GM21360 (cell line): ENCODE results near the gene PDAP1.
"Not testable (repeated sequence)": the region's sequence is repeated elsewhere in the genome, so short reads cannot be mapped to it uniquely, and the experiment has no call there.

Source experiments
- ATAC-seq: cut with Tn5 transposase; IDR thresholded peaks from one replicate; pipeline ENCODE4 v1.9.1; 2021; ENCODE audit warnings: mild to moderate bottlenecking, moderate library complexity; ENCODE audit not compliant: unreplicated experiment

Gene PDAP1

DNA sequence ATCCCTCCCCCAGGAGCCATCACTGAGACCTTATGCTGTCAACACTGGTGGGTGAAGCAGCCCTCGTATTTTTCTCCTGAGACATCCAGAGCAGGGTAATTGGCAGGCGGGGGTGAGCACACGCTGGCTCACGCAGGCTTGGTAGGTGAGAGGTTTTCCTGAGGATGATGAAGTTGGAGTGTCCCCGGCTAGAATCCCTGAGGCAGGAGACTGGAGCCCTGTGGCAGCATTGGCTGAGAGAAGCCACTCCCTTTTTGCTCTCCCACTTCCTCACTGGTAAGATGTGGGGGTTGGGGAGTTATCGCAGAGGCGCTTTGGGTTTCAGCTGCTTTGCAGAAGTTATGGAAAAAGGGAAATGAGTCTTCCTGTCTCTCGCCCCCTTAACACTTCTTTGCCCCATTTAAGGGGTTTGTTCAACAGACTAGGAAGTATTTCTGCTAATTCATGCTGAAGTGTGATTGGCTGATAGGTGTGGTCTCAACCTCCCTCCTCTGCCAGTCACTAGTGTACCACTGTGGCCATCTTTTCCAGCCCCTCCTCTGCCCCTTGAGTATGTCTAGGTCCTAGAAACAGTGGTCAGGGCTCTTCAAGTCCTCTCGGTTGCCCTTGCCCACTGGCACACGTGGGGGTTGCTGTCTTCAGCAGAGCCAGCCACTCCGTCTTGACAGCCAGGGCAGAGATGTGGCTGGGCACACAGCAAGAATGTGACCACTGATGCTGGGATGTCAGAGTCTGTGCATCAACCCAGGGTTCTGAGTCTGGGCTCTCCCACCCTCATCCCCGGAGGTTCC lies 28.2 kb downstream of the PDAP1 start:
- ATAC-seq: peak; percentile 29

DNA sequence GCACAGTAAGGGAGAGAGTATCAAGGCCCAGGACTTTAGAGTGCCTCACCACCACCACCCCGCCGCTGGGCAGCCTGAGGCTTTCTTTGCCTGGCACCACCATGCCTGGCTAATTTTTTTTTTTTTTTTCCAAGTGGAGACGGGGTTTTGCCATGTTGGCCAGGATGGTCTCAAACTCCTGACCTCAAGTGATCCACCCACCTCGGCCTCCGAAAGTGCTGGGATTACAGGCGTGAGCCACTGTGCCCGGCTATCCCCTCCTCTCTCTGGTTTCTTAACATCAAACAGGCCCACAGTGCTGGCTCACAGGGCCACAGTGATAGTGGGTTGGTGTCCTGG lies 28.7 kb downstream of the PDAP1 start:
- ATAC-seq: not testable (repeated sequence)

DNA sequence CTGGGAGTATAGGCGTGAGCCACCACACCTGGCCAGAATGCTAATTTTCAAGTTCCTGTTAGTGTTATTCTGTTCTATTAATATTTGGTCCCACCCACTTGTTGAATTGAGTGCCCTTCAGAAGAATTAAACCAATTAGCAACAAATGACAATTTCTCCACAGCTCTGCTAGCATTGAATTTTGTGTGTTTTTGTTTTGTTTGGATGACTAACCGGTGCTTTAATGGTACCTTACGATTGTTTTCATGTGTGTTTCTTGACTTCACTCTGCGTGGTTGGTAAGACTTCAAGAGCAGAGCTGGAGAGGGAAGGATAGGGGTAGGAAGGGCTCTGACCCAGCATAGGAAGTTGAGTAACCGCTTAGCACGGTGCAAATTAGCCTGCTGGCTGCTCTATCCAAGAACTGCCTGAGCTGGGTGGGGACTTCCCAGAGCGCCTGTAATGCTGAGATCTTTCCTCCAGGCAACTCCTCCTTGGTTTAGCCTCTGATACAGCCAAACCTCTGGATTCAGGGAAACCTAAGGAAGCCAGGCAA lies 29.3 kb downstream of the PDAP1 start:
- no peak for ATAC-seq

DNA sequence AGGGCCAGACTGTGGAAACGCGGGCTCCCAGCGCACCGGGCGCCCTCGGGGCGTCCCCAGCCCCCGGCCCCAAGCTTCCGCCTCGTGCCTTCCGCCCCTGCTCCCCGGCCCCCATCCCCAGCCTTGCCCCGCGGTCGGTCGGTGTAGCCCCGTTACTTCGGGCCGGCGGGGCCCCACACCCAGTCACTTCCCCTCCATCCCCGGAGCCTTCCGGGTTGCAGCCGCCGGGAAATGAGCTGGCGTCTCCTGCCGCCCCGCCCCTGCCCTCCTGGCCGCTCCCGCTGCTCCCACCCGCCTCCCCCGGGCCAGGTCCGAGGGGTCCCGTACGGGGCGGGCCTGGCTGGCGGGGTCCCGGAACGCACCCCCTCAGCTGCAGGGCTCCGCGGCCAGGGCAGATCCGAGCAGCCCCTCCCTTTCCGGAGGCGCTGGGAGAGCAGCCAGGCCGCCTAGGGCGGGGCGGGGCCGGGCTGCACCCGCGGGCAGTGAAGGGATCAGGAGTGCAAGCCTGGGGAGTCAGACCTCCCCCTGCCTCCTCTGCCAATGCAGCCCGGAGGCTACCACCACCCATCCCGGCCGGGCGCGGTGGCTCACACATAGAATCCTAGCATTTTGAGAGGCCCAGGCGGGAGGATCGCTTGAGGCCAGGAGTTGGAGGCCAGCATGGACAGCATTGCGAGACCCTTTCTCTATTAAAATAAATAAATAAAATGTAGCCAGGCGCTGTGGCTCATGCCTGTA lies 33.2 kb downstream of the PDAP1 start:
- peak; percentile 36 for ATAC-seq

DNA sequence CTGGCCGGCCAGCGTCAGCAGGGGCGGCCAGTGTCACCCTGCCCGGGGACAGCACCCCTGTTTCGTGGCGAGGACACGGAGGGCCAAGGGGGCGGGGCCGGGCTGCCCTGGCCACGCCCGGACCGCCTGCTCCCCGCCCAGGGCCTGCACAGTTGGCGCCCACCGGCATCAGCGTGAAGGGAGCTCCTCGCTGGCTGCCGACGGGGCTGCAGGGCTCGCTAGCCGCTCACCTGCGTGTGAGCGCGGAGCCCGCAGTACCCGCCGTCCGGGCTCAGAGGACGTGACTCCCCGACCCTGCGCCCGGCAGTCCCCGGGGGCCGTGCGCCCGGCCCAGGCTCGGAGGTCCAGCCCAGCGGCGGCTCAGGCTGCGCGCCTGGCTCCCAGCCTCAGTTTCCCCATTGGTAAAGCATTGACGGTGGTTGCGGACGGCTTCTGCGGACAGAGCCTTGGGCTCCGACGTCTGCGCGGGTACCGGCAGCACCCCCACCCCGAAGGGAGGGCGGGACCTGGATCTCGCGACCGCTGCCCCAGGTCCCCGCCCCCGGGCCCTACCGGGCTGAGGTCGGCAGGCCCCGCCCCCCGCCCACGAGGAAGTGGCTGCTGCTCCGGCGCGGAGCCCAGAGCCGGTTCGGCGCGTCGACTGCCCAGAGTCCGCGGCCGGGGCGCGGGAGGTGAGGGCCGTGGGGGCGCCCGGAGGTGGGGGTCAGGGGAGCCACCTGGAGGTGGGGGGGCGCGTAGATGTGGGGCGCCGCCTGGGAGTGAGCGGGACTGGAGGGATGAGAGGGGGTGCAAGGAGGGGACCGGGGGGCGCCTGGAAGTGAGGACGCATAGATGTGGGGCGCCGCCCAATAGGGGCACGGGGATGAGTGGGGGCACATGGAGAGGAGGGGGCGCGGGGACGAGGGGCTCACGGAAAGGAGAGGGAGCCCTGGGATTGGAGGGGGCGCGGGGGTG lies 34.0 kb downstream of the PDAP1 start, which contains the start of gene ARPC1B:
Gene ARPC1B, plus strand, starts transcription at position 620 of the 954 bp plus-strand sequence. CDS start 10,985 bp downstream, outside the sequence.
- peak; percentile 49 for ATAC-seq

DNA sequence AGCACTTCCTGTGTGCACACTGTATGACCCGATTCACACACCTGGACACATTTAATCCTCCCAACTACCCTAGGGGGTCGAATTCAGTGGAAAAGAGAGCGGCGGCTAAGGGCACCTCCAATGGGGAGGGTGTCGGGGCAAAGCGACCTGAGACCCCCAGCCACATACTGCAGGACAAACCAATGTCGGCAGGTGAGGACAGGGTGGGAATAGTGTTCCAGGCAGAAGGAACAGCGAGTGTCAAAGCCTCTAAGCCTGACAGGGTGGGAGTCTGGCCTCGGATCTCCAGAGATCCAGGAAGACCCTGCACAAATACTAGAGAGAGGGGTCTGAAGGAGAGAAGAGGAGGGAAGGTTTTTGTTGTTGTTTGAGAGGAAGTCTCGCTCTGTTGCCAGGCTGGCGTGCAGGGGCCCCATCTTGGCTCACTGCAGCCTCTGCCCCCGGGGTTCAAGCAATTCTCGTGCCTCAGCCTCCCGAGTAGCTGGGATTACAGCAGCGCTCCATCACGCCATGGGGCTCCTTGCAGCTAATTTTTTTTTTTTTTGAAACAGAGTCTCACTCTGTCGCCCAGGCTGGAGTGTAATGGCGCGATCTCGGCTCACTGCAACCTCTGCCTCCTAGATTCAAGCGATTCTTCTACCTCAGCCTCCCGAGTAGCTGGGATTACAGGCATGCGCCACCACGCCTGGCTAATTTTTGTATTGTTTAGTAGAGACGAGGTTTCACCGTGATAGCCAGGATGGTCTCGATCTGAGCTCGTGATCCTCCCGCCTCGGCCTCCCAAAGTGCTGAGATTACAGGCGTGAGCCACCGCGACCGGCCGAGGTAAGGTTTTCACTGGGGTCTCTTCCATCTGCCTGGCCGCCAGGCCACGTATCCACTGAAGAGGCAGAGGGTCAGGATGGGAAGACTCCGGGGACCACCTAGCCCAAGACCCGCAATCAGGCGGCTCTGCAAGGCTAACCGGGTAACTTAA lies 35.0 kb downstream of the PDAP1 start:
- no peak for ATAC-seq

DNA sequence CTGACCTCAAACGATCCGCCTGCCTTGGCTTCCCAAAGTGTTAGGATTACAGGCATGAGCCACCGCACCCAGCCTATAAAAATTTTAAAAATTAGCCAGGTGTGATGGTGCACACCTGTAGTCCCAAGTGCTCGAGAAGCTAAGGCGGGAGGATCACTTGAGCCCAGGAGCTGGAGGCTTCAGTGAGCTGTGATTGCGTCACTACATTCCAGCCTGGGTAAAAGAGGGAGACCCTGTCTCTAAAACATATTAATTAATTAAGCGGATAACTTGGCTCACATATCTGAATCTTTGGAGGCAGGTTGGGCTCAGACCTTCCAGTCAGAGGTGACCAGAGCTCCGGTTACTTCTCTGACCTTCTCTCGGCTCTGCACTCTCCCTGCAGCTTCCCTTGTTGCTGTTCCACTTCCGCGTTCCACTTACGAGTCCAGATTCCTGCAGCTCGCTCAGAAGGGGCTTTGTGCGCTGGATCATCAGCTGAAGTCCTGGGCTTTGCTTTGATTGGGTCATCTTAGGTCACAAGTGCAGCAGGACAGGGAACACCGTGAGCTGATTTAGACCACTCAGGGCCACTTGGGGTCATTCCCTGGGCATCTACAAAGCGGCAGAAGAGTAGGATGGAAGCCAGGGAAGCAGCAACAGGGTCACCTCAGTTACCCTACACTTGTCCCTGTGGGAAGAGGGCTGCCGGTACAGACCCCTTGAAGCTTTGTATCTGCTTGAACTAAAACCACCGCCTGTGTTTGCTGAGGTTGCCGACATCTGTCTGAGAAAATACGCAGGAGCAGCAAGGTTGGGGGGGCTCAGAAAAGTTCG lies 35.9 kb downstream of the PDAP1 start:
- no peak for ATAC-seq

DNA sequence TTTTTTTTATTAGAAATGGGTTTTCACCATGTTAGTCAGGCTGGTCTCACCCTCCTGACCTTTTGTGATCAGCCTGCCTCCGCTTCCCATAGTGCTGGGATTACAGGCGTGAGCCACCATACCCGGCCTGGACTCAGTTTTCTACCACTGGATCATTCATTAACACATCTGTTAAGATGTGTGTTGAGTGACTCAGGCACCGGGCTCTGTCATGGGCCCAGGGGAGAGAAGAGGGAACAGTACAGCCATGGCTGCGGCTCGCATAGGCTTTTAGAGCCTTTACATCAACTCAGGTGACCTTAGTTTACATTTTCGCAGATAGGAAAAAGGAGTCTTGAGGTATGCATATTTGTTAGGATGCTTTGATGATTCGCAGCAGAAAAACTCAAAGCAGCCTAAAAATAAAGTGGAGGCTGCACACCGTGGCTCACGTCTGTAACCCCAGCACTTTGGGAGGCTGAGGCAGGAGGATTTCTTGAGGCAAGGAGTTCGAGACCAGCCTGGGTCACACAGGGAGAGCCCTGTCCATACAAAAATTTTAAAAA lies 36.9 kb downstream of the PDAP1 start:
- ATAC-seq: no peak

DNA sequence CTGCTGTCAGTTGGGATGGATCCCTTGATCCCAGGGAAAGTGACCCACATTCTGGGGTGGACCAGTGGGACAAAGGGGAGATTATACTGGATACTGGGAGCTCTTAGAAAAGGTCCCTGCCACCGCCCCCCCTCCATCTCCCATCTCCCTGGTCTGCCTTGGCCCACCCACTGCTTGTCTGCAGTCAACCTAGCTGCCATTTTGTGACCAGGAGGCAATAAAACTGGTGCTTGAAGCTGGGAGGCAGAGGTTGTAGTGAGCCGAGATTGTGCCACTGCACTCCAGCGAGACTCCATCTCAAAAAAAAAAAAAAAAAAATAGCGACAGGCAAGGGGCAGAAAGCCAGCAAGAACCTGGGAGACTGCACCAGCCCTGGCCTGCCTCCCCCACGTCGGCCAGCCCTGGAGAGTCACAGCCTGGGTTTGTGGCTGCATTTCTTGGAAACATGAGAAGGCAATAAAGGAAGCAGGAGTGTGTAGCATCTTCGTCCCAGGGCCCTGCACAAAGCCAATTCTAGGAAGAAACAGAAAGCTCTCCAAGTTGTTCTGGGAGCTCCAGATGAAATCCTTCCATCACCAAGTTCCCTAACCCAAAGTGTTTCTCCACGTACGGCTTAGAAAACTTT lies 38.5 kb downstream of the PDAP1 start:
- ATAC-seq: no peak

DNA sequence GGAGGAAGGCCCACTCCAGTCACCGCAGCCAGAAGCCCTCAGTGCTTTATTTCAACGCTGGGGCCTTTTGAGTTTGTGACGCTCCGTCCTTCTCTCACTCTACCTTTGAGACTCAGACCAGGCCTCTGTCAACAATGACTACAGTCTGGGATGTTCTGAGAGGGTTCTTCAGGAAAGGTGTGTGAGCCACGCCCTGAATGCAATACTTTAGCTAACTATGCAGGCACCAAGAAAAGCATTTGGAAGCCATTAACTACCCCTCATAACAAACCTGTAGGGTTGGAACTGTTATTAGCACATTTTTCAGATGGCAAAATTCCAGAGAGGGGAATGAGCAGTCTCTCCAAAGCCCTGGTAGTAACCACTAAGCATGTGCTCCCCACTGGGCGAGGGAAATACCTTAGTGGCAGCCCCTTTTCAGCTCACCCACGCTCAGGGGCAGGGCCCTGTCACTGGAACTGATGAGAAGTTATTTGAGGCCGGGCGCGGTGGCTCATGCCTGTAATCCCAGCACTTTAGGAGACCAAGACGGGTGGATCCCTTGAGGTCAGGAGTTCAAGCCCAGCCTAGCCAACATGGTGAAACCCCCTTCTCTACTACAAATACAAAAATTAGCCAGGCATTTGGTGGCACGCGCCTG lies 39.5 kb downstream of the PDAP1 start:
- no peak for ATAC-seq

DNA sequence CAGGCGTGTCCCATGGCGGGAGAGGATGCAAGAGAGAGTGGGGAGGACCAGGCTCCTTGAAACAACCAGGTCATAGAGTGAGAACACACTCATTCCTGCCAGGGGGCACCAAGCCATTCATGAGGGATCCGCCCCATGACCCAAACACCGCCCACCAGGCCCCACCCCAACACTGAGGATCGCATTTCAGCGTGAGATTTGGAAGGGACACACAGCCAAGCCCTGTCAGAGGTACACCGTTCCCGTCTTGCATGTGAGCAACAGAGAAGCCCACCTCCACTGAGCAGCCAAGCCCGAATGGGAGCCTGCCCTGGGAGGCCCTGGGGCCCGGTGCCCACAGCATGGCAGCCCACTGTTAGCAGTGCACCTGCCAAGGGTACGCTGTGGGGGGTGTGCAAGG lies 41.8 kb downstream of the PDAP1 start:
- no peak for ATAC-seq

DNA sequence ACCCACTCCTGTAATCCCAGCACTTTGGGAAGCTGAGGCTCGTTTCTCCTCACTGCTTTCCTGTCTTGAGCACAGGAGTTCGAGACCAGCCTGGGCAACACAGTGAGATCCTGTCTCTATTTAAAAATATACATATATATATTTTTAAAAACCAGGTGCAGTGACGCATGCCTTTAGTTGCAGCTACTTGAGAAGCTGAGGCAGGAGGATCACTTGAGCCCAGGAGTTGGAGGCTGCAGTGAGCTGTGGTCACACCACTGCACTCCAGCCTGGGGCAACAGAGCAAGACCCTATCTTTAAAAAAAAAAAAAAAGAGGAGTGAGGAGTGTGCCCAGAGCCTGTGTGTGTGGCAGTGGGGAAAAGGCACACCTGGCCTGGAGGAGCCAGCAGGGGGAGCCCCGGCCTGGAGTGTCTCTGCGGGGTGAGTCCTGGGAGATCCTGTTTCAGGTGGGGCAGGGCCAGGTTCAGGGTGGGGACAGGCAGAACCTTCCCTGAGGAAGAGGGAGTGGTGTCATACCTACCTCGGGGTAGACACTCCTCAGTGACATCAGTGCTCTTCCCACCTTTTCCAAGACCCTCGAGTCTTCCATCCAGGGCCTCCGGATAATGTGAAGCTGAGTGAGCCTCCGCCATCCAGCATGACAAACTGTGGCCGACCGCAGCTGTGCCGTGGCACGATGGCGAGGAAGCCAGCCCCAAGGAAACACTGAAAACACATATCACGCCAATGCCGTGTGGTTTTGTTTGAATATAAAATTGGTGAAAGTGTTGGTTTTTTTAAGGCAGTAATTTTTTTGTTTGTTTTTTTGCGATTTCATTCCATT lies 42.9 kb downstream of the PDAP1 start:
- no peak for ATAC-seq

DNA sequence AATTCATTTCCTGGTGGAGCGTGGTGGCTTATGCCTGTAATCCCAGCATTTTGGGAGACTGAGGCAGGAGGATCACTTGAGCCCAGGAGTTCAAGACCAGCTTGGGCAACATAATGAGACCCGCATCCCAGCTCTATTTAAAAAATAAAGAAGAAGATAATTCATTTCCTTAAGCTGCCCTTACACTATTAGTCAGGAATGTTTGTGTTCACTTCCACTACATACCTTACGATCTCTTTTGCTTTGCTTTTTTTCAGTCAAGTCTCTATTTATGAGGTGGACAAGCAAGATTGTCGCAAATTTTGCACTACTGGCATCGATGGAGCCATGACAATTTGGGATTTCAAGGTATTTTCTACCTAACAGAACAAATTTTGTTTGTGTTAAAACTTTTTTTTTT lies 45.1 kb downstream of the PDAP1 start:
- ATAC-seq: no peak

DNA sequence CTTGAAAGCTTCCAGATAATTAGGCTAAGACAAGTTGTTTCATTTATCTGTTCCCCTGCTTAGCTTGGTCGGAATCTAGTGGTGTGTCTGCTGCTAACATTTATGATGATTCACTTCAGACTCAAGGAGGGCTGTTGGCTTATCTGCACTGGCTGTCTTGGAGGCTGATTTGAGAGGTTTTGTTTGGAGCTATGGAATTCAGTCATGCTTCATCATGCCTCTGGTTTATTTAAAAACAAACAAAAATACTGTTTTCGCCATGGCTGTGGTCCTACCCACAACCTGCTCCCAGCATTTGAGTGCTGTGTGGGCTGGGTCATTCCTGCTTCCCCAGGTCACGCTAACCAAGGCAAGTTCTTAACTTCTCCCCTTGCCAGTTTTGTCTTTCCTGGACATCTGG lies 45.6 kb downstream of the PDAP1 start:
- ATAC-seq: no peak

DNA sequence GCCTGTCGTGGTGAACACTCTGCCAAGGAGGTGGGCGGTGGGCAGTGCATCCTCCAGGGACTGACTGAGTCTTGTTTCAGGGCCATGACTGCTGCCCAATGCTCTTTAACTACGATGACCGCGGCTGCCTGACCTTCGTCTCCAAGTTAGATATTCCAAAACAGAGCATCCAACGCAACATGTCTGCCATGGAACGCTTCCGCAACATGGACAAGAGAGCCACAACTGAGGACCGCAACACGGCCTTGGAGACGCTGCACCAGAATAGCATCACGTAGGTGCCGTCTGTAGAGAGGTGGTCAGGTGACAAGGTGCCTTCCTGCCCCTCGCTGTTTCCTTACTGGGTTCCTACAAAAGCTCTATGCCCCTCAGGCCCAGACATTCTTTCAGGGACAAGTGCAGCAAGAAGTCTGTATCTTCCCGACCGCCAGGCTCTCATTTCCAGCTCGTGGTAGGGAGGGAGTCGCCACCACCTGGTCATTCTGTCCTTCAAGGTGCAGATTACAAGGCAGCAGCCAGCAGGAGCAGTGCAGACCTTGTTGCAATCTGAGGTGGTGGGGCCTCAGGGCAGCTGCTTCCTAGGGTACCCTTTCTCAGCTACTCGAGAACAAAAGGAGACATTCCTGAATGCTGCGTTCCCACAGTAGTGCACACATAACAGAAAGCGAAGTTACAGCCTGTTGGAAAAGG lies 48.8 kb downstream of the PDAP1 start:
- no peak for ATAC-seq

DNA sequence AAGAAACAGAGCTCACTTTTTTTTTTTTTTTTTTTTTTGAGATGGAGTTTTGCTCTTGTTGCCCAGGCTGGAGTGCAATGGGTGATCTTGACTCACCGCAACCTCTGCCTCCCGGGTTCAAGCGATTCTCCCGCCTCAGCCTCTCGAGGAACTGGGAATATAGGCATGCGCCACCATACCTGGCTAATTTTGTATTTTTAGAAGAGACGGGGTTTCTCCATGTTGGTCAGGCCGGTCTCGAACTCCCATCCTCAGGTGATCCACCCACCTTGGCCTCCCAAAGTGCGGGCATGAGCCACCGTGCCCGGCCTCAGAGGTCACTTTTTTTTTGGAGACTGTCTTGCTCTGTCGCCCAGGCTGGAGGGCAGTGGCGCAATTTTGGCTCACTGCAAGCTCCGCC lies 49.9 kb downstream of the PDAP1 start:
- ATAC-seq: not testable (repeated sequence)
